CD4-positive, alpha-beta T cell (primary cell): Measurements from ENCODE around the gene IL31RA. TPM values are rescaled to one million over a fixed set of nuclear protein-coding genes. Genes with fewer than 3 reads are reported as not detected.

ENCODE experiments used
- ATAC-seq: fragments of 200-7000 bp; cut with Tn5 transposase; one replicate; pipeline ENCODE4 v1.10.0; 2022; ENCODE audit warnings: mild to moderate bottlenecking; ENCODE audit not compliant: poor library complexity
- CTCF ChIA-PET: fragments of 350-600 bp; sonication (Branson Sonifier 250); formaldehyde crosslinking; loops from one replicate; lab custom pipeline; 2021; ENCODE audit warnings: antibody characterized with exemption, inconsistent platforms; lab: Charles Lee
- POLR2A ChIA-PET: fragments of 350-600 bp; sonication (Branson Sonifier 250); formaldehyde crosslinking; loops from one replicate; lab custom pipeline; 2021; ENCODE audit warnings: antibody characterized with exemption, inconsistent platforms; lab: Charles Lee
- DNase-seq, 14 experiments: peaks; one replicate each; pipeline ENCODE4 v3.0.0-alpha.2; 2013 to 2020; ENCODE audit warnings: mixed read lengths in 2 of 14
- H3K27ac ChIP-seq, 2 donors: one replicate each; pipeline versions ENCODE4 v1.5.1 to v1.7.0; 2013; ENCODE audit warnings: low read length in 2 of 2, low read depth in 1 of 2, mild to moderate bottlenecking in 1 of 2
- H3K27me3 ChIP-seq, 2 experiments: 1 replicate in 1 of 2; 2 replicates in 1 of 2; pipeline versions ENCODE4 v1.6.1 to v1.7.0; 2013; ENCODE audit warnings: low read length in 2 of 2, control low read depth in 1 of 2, mild to moderate bottlenecking in 1 of 2, moderate library complexity in 1 of 2; ENCODE audit not compliant: insufficient read depth in 2 of 2, control insufficient read depth in 1 of 2
- H3K36me3 ChIP-seq: one replicate; pipeline ENCODE4 v1.6.1; 2013; ENCODE audit warnings: low read length, control low read depth; ENCODE audit not compliant: insufficient read depth
- H3K4me1 ChIP-seq: one replicate; pipeline ENCODE4 v1.6.1; 2013; ENCODE audit warnings: low read length, control low read depth; ENCODE audit not compliant: insufficient read depth
- H3K4me3 ChIP-seq: one replicate; pipeline ENCODE4 v1.5.1; 2013; ENCODE audit warnings: mild to moderate bottlenecking, low read length, moderate library complexity
- H3K9me3 ChIP-seq, 2 experiments: 1 replicate in 1 of 2; 2 replicates in 1 of 2; pipeline versions ENCODE4 v1.6.1 to v1.7.0; 2013; ENCODE audit warnings: low read length in 2 of 2, mild to moderate bottlenecking in 2 of 2, control low read depth in 1 of 2, moderate library complexity in 1 of 2; ENCODE audit not compliant: control insufficient read depth in 1 of 2, insufficient read depth in 1 of 2
- H3K27ac Mint-ChIP-seq: one replicate; pipeline ENCODE4 v1.8.0; 2020; ENCODE audit warnings: mixed read lengths
- H3K27me3 Mint-ChIP-seq: one replicate; pipeline ENCODE4 v1.8.0; 2021; ENCODE audit warnings: mixed read lengths
- H3K36me3 Mint-ChIP-seq: one replicate; pipeline ENCODE4 v1.8.0; 2021; ENCODE audit warnings: low read depth, mixed read lengths
- H3K4me1 Mint-ChIP-seq: one replicate; pipeline ENCODE4 v1.8.0; 2021; ENCODE audit warnings: low read depth, mixed read lengths
- H3K4me3 Mint-ChIP-seq: one replicate; pipeline ENCODE4 v1.8.0; 2020; ENCODE audit warnings: mild to moderate bottlenecking, mixed read lengths
- H3K9me3 Mint-ChIP-seq: one replicate; pipeline ENCODE4 v1.8.0; 2020; ENCODE audit warnings: mixed read lengths
- intact Hi-C, 2 experiments: fragments of 100-400 bp; cut with DNase I in 1 of 2; cut with micrococcal nuclease in 1 of 2; formaldehyde crosslinking; loops; one replicate each; pipeline versions ENCODE4 v1.15.1 to v1.9.0; 2023 to 2025; cut with DNase I, micrococcal nuclease
- total RNA-seq, 174 experiments: library from RNA in 2 of 174; stranded (reverse) in 2 of 174; gene quantifications; one replicate each; pipeline ENCODE4 v1.2.3 and lab custom pipeline; 2021 to 2026
- TF ChIP-seq, protein P1 (sequence below): fragments of 200-600 bp; IDR thresholded peaks from one replicate; pipeline ENCODE4 v1.8.0; 2022; ENCODE audit warnings: antibody characterized with exemption, mild to moderate bottlenecking

IL31RA gene
- total RNA-seq, 2 experiments from 2014 or later: not detected

DNA sequence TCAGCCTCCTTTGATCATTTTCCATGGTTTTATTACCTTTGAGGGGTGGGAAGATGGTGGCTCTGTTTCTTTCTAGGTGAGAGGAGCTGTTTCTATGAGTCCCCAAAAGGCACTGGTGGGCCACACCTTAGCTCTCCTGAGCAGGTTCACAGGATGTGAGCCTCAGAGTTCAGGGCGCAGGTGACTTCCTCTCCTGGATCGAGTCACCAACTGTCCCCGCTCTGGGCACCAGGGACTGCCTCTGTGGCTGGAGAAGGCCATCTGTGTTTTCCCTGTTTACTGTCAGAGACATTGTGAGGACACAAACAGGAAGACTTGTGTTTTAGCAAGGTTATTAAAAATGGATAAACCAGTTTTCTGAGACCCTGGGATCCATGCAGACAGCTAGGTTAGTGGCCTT is 68.5 kb downstream of the IL31RA start:
- TF ChIP-seq, protein P1, sequence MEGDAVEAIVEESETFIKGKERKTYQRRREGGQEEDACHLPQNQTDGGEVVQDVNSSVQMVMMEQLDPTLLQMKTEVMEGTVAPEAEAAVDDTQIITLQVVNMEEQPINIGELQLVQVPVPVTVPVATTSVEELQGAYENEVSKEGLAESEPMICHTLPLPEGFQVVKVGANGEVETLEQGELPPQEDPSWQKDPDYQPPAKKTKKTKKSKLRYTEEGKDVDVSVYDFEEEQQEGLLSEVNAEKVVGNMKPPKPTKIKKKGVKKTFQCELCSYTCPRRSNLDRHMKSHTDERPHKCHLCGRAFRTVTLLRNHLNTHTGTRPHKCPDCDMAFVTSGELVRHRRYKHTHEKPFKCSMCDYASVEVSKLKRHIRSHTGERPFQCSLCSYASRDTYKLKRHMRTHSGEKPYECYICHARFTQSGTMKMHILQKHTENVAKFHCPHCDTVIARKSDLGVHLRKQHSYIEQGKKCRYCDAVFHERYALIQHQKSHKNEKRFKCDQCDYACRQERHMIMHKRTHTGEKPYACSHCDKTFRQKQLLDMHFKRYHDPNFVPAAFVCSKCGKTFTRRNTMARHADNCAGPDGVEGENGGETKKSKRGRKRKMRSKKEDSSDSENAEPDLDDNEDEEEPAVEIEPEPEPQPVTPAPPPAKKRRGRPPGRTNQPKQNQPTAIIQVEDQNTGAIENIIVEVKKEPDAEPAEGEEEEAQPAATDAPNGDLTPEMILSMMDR: no peak
- no peaks in the 10 kb centered on the region for H3K9me3 Mint-ChIP-seq
- ChIA-PET CTCF (no interaction called here), POLR2A (no interaction called here)
- DNase-seq (peak in 2 of 14 experiments; percentile 13 to 24), ATAC-seq (no peak)
- H3K4me3 Mint-ChIP-seq: no peak overlapping the region
- intact Hi-C loops: no loop called here
- no peak overlapping the region for H3K27ac Mint-ChIP-seq
- no peaks in the 10 kb centered on the region for H3K27me3 Mint-ChIP-seq
- H3K27me3 ChIP-seq: no peaks in the 10 kb centered on the region
- no peaks in the 10 kb centered on the region for H3K36me3 Mint-ChIP-seq
- no peak overlapping the region for H3K4me3 ChIP-seq
- peaks cover 22% of the 10 kb centered on the region for H3K4me1 ChIP-seq
- H3K27ac ChIP-seq: no peak overlapping the region
- peaks cover 17% of the 10 kb centered on the region for H3K4me1 Mint-ChIP-seq
- no peaks in the 10 kb centered on the region for H3K9me3 ChIP-seq
- no peaks in the 10 kb centered on the region for H3K36me3 ChIP-seq

DNA sequence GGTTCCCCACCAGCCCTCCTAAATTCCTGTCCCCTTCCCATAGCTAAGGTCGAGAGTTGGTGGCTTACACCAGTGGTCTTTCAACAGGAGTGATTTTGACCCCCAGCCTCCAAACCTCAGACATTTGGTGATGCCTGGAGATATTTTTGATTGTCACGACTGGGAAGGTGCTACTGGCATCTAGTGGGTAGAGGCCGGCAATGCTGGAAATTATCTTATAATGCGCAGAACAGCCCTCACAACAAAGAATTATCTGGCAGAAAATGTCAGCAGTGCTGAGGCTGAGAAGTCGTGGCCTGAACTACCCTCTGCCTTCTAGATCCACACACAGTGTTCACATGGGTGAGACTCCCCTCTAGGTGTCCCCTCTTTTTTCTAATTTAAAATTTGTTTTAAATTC is 69.6 kb downstream of the IL31RA start:
- Histone ChIP-seq H3K36me3 (no peaks in the 10 kb centered on the region), H3K4me1 (peaks cover 22% of the 10 kb centered on the region), H3K27me3 (no peaks in the 10 kb centered on the region), H3K4me3 (no peak overlapping the region), H3K27ac (no peak overlapping the region), H3K9me3 (no peaks in the 10 kb centered on the region)
- DNase-seq: no peak
- Mint-ChIP-seq H3K9me3 (no peaks in the 10 kb centered on the region), H3K36me3 (no peaks in the 10 kb centered on the region), H3K27ac (no peak overlapping the region), H3K4me1 (peaks cover 17% of the 10 kb centered on the region), H3K4me3 (no peak overlapping the region), H3K27me3 (no peaks in the 10 kb centered on the region)
- POLR2A ChIA-PET: no interaction called here
- TF ChIP-seq, protein P1: no peak
- intact Hi-C loops: no loop called here
- no peak for ATAC-seq
- CTCF ChIA-PET: no interaction called here

DNA sequence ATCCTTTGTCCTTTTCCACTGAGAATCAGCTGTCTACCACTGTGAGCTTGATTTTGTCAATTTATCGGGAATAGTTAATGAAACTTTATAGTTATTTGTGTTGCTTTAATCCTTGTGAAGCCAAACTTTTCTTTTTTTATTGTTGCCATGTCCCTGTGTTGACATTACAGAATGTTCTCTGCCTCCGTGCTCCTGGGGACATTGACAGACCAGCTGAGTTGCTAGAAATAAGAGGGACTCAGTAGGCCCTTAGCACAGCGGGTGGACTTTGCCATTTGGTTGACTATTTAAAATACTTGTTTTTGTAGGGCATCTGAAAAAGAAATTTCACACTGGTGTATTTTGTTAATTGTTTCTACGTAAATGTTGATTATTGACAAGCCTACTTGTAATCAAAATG is 70.5 kb downstream of the IL31RA start:
- peaks cover 17% of the 10 kb centered on the region for H3K4me1 Mint-ChIP-seq

More for the DNA sequence above, 70.5 kb downstream of the IL31RA start:
- Mint-ChIP-seq H3K27ac (no peak overlapping the region), H3K4me3 (peak overlapping the region; percentile 25), H3K27me3 (no peaks in the 10 kb centered on the region), H3K36me3 (no peaks in the 10 kb centered on the region), H3K9me3 (no peaks in the 10 kb centered on the region)
- no peak overlapping the region for H3K27ac ChIP-seq
- H3K4me1 ChIP-seq: peaks cover 22% of the 10 kb centered on the region
- no peak overlapping the region for H3K4me3 ChIP-seq
- no peaks in the 10 kb centered on the region for H3K9me3 ChIP-seq
- TF ChIP-seq, protein P1: no peak
- intact Hi-C loops: no loop called here
- POLR2A ChIA-PET: no interaction called here
- H3K27me3 ChIP-seq: no peaks in the 10 kb centered on the region
- CTCF ChIA-PET: no interaction called here
- H3K36me3 ChIP-seq: no peaks in the 10 kb centered on the region
- ATAC-seq (no peak), DNase-seq (no peak)
